Measurements from ENCODE around the gene MSMP. TPM values are rescaled to one million over a fixed set of nuclear protein-coding genes. Genes with fewer than 3 reads are reported as not detected.

The MSMP gene
- total RNA-seq, 4 donors from 2014 or later: 1.3 TPM; not detected in 3

DNA sequence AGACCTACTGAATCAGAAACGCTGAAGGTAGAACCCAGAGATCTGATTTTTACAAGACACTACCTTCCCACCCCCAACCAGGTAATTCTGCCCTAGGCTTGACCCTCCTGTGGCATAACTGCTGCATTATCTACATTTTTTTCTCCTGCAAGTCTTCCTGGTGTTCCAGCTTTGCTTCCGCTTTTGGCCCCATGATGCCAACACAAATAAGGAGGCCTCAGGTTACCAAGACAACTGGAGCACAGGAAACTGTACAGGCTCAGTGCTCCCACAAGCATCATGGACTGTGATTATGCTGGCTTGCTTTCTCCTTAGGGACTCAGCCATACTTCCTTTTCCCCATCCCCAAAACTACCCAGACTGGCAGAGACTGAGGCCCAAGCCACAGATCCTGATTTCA, 6.6 kb upstream of the MSMP start:
- Histone ChIP-seq H3K9me3 (no peaks in the 10 kb centered on the region), H3K4me1 (peaks cover 22 to 36% (median 35%) of the 10 kb centered on the region in 4 donors), H3K4me3 (no peak overlapping the region), H3K36me3 (no peaks in the 10 kb centered on the region), H3K27ac (replicated peaks in 1 of 4) (no peak overlapping the region), H3K27me3 (no peaks in the 10 kb centered on the region)
- intact Hi-C loops (cut with DNase I): no loop called here
- no peak for DNase-seq (ENCODE audit: extremely low spot score)
- 78% methylated on average over 2 of the region's 2 CpGs for WGBS
- TF ChIP-seq POLR2A (IDR thresholded peaks at IDR 0.05; ENCODE audit: low read depth) (no peak), EP300 (IDR thresholded peaks at IDR 0.05) (no peak), POLR2AphosphoS5 (IDR thresholded peaks at IDR 0.05) (peak in 1 of 2 donors; percentile 5)
- TF ChIP-seq, protein P1, sequence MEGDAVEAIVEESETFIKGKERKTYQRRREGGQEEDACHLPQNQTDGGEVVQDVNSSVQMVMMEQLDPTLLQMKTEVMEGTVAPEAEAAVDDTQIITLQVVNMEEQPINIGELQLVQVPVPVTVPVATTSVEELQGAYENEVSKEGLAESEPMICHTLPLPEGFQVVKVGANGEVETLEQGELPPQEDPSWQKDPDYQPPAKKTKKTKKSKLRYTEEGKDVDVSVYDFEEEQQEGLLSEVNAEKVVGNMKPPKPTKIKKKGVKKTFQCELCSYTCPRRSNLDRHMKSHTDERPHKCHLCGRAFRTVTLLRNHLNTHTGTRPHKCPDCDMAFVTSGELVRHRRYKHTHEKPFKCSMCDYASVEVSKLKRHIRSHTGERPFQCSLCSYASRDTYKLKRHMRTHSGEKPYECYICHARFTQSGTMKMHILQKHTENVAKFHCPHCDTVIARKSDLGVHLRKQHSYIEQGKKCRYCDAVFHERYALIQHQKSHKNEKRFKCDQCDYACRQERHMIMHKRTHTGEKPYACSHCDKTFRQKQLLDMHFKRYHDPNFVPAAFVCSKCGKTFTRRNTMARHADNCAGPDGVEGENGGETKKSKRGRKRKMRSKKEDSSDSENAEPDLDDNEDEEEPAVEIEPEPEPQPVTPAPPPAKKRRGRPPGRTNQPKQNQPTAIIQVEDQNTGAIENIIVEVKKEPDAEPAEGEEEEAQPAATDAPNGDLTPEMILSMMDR (IDR thresholded peaks at IDR 0.05): no peak

DNA sequence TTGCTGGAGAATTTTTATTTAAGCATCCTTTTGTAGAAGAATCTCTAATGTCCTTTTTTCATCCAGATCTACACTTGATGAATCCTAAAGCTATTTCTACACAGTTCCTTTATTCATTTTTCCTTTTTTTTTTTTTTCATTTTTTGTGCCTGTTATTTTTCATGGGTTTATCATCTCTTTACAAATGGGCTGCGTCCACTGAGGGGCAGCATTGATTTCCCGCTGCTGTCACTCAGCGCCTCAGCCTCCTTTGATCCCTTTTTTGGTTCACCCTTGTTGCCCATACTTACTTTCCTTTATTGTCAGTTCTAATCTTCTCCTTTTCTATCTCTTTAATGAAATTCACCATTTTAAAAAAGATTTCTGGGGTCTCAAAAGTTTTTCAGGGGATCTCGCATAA, 5.7 kb upstream of the MSMP start:
- 96% methylated on average over 4 of the region's 4 CpGs for WGBS
- no peak overlapping the region for H3K4me3 ChIP-seq
- no peak for DNase-seq (ENCODE audit: extremely low spot score)
- H3K9me3 ChIP-seq: no peaks in the 10 kb centered on the region
- H3K36me3 ChIP-seq: peaks cover 0 to 6% (median 5%) of the 10 kb centered on the region in 4 donors
- H3K27ac ChIP-seq (replicated peaks in 1 of 4): no peak overlapping the region
- H3K4me1 ChIP-seq: peaks cover 22 to 36% (median 35%) of the 10 kb centered on the region in 4 donors
- intact Hi-C loops (cut with DNase I): no loop called here
- no peak for TF ChIP-seq EP300 (IDR thresholded peaks at IDR 0.05)
- TF ChIP-seq POLR2AphosphoS5 (IDR thresholded peaks at IDR 0.05): no peak
- TF ChIP-seq, protein P1 (IDR thresholded peaks at IDR 0.05): no peak
- TF ChIP-seq POLR2A (IDR thresholded peaks at IDR 0.05; ENCODE audit: low read depth): no peak
- H3K27me3 ChIP-seq: no peaks in the 10 kb centered on the region

DNA sequence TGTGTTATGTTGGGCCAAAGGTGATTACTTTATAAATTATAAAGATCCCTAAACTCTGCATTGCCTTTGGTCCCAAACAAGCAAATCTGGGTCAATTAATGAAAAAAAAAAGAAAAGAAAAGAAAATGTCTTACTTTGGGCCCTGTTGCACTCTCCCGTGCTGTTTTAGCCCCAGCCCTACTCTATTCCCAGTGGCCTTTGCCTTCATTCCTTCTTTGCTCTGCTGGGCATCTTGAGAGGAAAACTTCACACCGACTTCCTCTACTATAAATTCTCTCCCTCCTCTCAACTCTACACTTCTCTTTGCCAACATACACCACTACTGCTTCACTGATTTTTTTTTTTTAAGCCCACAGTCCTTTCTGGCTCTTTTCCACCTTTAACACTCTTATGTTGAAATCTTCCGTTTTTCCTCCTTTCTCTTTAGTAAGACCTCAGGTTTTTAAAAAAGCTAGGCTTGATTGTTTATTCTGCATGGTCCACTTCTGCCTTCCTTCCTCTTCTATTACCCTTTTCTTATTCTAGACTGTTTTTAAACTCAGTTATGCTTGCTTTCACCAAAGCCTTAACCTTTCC, 4.5 kb upstream of the MSMP start:
- no peak overlapping the region for H3K4me3 ChIP-seq
- H3K27ac ChIP-seq (replicated peaks in 1 of 4): peak overlapping the region; percentile 86 to 92 (median 88)
- intact Hi-C loops (cut with DNase I): no loop called here
- WGBS: 51% methylated on average over 3 of the region's 3 CpGs
- peaks cover 6 to 18% (median 16%) of the 10 kb centered on the region in 4 donors for H3K36me3 ChIP-seq
- peaks cover 22 to 37% (median 36%) of the 10 kb centered on the region in 4 donors for H3K4me1 ChIP-seq
- TF ChIP-seq POLR2AphosphoS5 (IDR thresholded peaks at IDR 0.05): no peak
- TF ChIP-seq EP300 (IDR thresholded peaks at IDR 0.05): no peak
- TF ChIP-seq, protein P1 (IDR thresholded peaks at IDR 0.05): no peak
- TF ChIP-seq POLR2A (IDR thresholded peaks at IDR 0.05; ENCODE audit: low read depth): no peak
- no peaks in the 10 kb centered on the region for H3K9me3 ChIP-seq
- DNase-seq (ENCODE audit: extremely low spot score): no peak
- no peaks in the 10 kb centered on the region for H3K27me3 ChIP-seq

DNA sequence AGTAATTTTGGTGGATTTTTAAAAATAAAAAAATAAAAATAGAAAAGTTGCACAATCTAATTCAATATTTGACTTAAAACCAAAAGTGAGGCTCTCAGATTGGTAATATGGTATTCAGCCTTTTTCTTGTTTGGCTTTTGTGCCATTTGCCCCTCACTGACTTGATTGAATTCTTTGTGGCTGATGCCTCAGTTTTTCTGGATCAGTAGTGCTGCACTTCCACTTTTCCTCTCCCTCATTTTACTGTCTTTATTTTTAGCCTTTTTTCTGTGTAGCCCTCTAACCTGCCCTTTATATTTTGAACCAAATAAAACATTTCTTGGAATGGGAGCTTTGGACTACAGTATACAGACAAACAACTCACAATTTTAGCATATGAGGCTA, 3.8 kb upstream of the MSMP start:
- Histone ChIP-seq H3K36me3 (peaks cover 13 to 25% (median 23%) of the 10 kb centered on the region in 4 donors), H3K4me1 (peaks cover 22 to 37% (median 36%) of the 10 kb centered on the region in 4 donors), H3K27ac (replicated peaks in 1 of 4) (peak overlapping the region; percentile 86 to 92 (median 88)), H3K9me3 (no peaks in the 10 kb centered on the region), H3K27me3 (no peaks in the 10 kb centered on the region), H3K4me3 (peak overlapping the region in 3 of 4 donors; percentile 71 to 77 (median 73))
- no peak for TF ChIP-seq POLR2AphosphoS5 (IDR thresholded peaks at IDR 0.05)
- TF ChIP-seq, protein P1 (IDR thresholded peaks at IDR 0.05): no peak
- no peak for TF ChIP-seq POLR2A (IDR thresholded peaks at IDR 0.05; ENCODE audit: low read depth)
- TF ChIP-seq EP300 (IDR thresholded peaks at IDR 0.05): no peak
- no peak for DNase-seq (ENCODE audit: extremely low spot score)
- intact Hi-C loops (cut with DNase I): no loop called here

Data from esophagus muscularis mucosa (tissue), 4 donors.